Adrenal gland (tissue), 12 donors: ENCODE measurements around the gene IPO11. TPM values are rescaled to one million over a fixed set of nuclear protein-coding genes. Genes with fewer than 3 reads are reported as not detected.

Source experiments
- DNase-seq, 7 donors: peaks; one replicate each; pipeline ENCODE4 v3.0.0-alpha.2; 2019 to 2020
- H3K27ac ChIP-seq, 5 donors: fragments of 200-600 bp; sonication (generic) in 4 of 5; 1 replicate in 3 of 5; 2 replicates in 2 of 5; pipeline versions ENCODE4 v1.5.1 to v1.8.0; 2016 to 2020; ENCODE audit warnings: mild to moderate bottlenecking in 1 of 5
- H3K27me3 ChIP-seq: fragments of 200-600 bp; 2 replicates; pipeline ENCODE4 v1.8.0; 2021
- H3K36me3 ChIP-seq, 2 donors: fragments of 200-600 bp; replicated peaks in 1 of 2; 1 replicate in 1 of 2; 2 replicates in 1 of 2; pipeline versions ENCODE4 v1.5.1 to v1.8.0; 2018 to 2022
- H3K4me1 ChIP-seq, 2 donors: fragments of 200-600 bp; replicated peaks in 1 of 2; 1 replicate in 1 of 2; 2 replicates in 1 of 2; pipeline versions ENCODE4 v1.5.1 to v1.8.0; 2018 to 2021
- H3K4me3 ChIP-seq, 4 donors: fragments of 200-600 bp; sonication (generic) in 3 of 4; one replicate each; pipeline ENCODE4 v1.5.1; 2016 to 2018
- H3K9me3 ChIP-seq, 3 donors: fragments of 200-600 bp; sonication (generic) in 1 of 3; replicated peaks in 1 of 3; 1 replicate in 2 of 3; 2 replicates in 1 of 3; pipeline versions ENCODE4 v1.5.1 to v1.8.0; 2016 to 2021
- CTCF ChIP-seq, 6 experiments: fragments of 450-650 bp in 4 of 6; fragments of 200-600 bp in 2 of 6; sonication (generic) in 1 of 6; IDR thresholded peaks; 1 replicate in 5 of 6; 2 replicates in 1 of 6; pipeline versions ENCODE4 v1.5.1 to v1.8.0; 2016 to 2021; ENCODE audit warnings: antibody characterized with exemption in 6 of 6, mild to moderate bottlenecking in 2 of 6, moderate library complexity in 1 of 6
- POLR2A ChIP-seq, 2 donors: fragments of 450-650 bp; IDR thresholded peaks; one replicate each; pipeline ENCODE4 v1.6.1; 2017; ENCODE audit warnings: antibody characterized with exemption in 2 of 2, mild to moderate bottlenecking in 2 of 2, moderate library complexity in 1 of 2
- WGBS, 4 donors: extraction: QIAGEN DNeasy Blood & Tissue Kit in 2 of 4; methylation state at CpG; one replicate each; pipeline versions ENCODE4 v1.1.5 to v1.1.7; 2013 to 2017; 5-methylcytosine and 5-hydroxymethylcytosine counted together
- intact Hi-C, 2 donors: fragments of 100-400 bp; cut with DNase I; formaldehyde crosslinking; loops; one replicate each; pipeline versions ENCODE4 v1.14.1 to v1.15.0; 2022 to 2023
- polyA plus RNA-seq, 3 donors: library from polyadenylated mRNA; stranded (reverse); fragments of 200-250 nt in 2 of 3; fragments of 350-450 nt in 1 of 3; fragmentation: Illumina TruSeq in 1 of 3; extraction: RNeasy Lipid Tissue Mini Kit (QIAGEN cat#74804) in 1 of 3; gene quantifications; one replicate each; pipeline ENCODE4 v1.2.3, GENCODE V29; 2013 to 2014
- total RNA-seq, 9 donors: library from RNA; depleted of rRNA in 4 of 9; stranded (reverse); fragments of >200 nt in 4 of 9; fragments of 120-200 nt in 1 of 9; fragmentation: NEBNext Ultra II Directional in 1 of 9; extraction: Animal tissue kit (Norgen Biotek cat#: 25700) in 1 of 9; gene quantifications; one replicate each; pipeline versions ENCODE4 v1.1.0 to v1.2.4, GENCODE V29; 2013 to 2023
- donor health status: healthy with polysubstance abuse.
- donor health status: Bipolar disorder and iron deficiency.
- donor health status: DM: yes; HTN: yes; CAD: no.
- donor health status: DM: no; HTN: no; CAD: no.
- donor health status: DM: no; HTN: no; CAD: no.
- donor health status: DM: yes; HTN: yes; CAD: no.

The IPO11 gene
- total and polyA plus RNA-seq, 12 donors = 6.0 to 33.3 (median 23.7) TPM

GRCh38 chr5:62432621-62433064 lies 20.1 kb downstream of the IPO11 start:
- H3K36me3 ChIP-seq = no peaks in the 10 kb centered on the region
- DNase-seq = peak in 1 of 7 donors; percentile 9
- no peak overlapping the region for H3K4me3 ChIP-seq
- intact Hi-C loops = no loop called here
- H3K4me1 ChIP-seq = peaks cover 0 to 17% of the 10 kb centered on the region in 2 donors
- H3K27me3 ChIP-seq = no peaks in the 10 kb centered on the region
- TF ChIP-seq POLR2A (IDR thresholded peaks at IDR 0.05) = no peak
- TF ChIP-seq CTCF (IDR thresholded peaks at IDR 0.05) = no peak
- H3K9me3 ChIP-seq = no peaks in the 10 kb centered on the region
- H3K27ac ChIP-seq = peak overlapping the region in 1 of 5 donors; percentile 2
- 30 to 66% (median 54%) methylated on average over 5 of the region's 5 CpGs for WGBS, 4 donors

GRCh38 chr5:62448528-62448927 lies 36.0 kb downstream of the IPO11 start:
- H3K4me3 ChIP-seq = no peak overlapping the region
- intact Hi-C loops = loop anchor here in 1 of 2 donors (10.0 kb wide), 1 partner anchor 326 kb away; no protein-coding TSS in a partner anchor
- H3K27me3 ChIP-seq = no peaks in the 10 kb centered on the region
- 89 to 99% (median 96%) methylated on average over 5 of the region's 5 CpGs for WGBS, 4 donors
- H3K9me3 ChIP-seq = no peaks in the 10 kb centered on the region
- no peaks in the 10 kb centered on the region for H3K4me1 ChIP-seq
- H3K36me3 ChIP-seq = no peaks in the 10 kb centered on the region
- no peak for TF ChIP-seq CTCF (IDR thresholded peaks at IDR 0.05)
- no peak for TF ChIP-seq POLR2A (IDR thresholded peaks at IDR 0.05)
- DNase-seq = no peak
- no peak overlapping the region for H3K27ac ChIP-seq

GRCh38 chr5:62450259-62450658 lies 37.7 kb downstream of the IPO11 start:
- no peaks in the 10 kb centered on the region for H3K36me3 ChIP-seq
- WGBS, 4 donors = 86 to 92% (median 90%) methylated on average over 2 of the region's 2 CpGs
- TF ChIP-seq CTCF (IDR thresholded peaks at IDR 0.05) = no peak
- no peak for TF ChIP-seq POLR2A (IDR thresholded peaks at IDR 0.05)
- intact Hi-C loops = loop anchor here in 1 of 2 donors (5.0 kb wide), 1 partner anchor 332 kb away; no protein-coding TSS in a partner anchor
- H3K27ac ChIP-seq = no peak overlapping the region
- no peaks in the 10 kb centered on the region for H3K4me1 ChIP-seq
- H3K4me3 ChIP-seq = no peak overlapping the region
- no peaks in the 10 kb centered on the region for H3K9me3 ChIP-seq
- no peak for DNase-seq
- no peaks in the 10 kb centered on the region for H3K27me3 ChIP-seq

- Histone ChIP-seq H3K27me3 (no peaks in the 10 kb centered on the region), H3K36me3 (no peaks in the 10 kb centered on the region), H3K4me3 (no peak overlapping the region), H3K27ac (no peak overlapping the region), H3K4me1 (no peaks in the 10 kb centered on the region), H3K9me3 (no peaks in the 10 kb centered on the region)
- DNase-seq = peak in 3 of 7 donors; percentile 13 to 26 (median 17)
- 94 to 100% (median 98%) methylated on average over 1 of the region's 1 CpG for WGBS, 4 donors
- TF ChIP-seq POLR2A (IDR thresholded peaks at IDR 0.05) (no peak), CTCF (IDR thresholded peaks at IDR 0.05) (no peak)
- intact Hi-C loops = no loop called here
Measured at GRCh38 chr5:62457071-62457470, 44.5 kb downstream of the IPO11 start.
